ENCODE data around the gene CACNG4.

GRCh38 chr17:67072885-67073284 lies 108.4 kb downstream of the CACNG4 start:
- TF ChIP-seq CTCF (conservative IDR thresholded peaks at IDR 0.05; ENCODE audit: low read depth, low read length): no peak
- no peak for TF ChIP-seq POLR2A (IDR thresholded peaks at IDR 0.05; ENCODE audit: low read depth, low read length)
- no peak for TF ChIP-seq RCOR1 (IDR thresholded peaks at IDR 0.05; ENCODE audit: insufficient replicate concordance, low read length)
- TF ChIP-seq CEBPB (IDR thresholded peaks at IDR 0.05; ENCODE audit: low read depth, low read length): no peak
- no peak for TF ChIP-seq MXI1 (IDR thresholded peaks at IDR 0.05; ENCODE audit: borderline replicate concordance, low read depth, low read length)
- TF ChIP-seq BHLHE40 (IDR thresholded peaks at IDR 0.05; ENCODE audit: low read depth, low read length): no peak
- TF ChIP-seq NFE2L2 (IDR thresholded peaks at IDR 0.05; ENCODE audit: low read depth, low read length): no peak
- TF ChIP-seq MAFK (IDR thresholded peaks at IDR 0.05; ENCODE audit: low read depth, low read length): no peak
- no peak for TF ChIP-seq RFX5 (IDR thresholded peaks at IDR 0.05; ENCODE audit: low read depth, low read length)
- no peak for TF ChIP-seq USF2 (IDR thresholded peaks at IDR 0.05; ENCODE audit: low read depth, low read length)
- no peak for TF ChIP-seq SMC3 (IDR thresholded peaks at IDR 0.05; ENCODE audit: low read depth, low read length)
- TF ChIP-seq MAZ (IDR thresholded peaks at IDR 0.05; ENCODE audit: borderline replicate concordance, low read depth, low read length): no peak
- no peak for TF ChIP-seq RAD21 (IDR thresholded peaks at IDR 0.05; ENCODE audit: low read length)
- TF ChIP-seq ELK1 (IDR thresholded peaks at IDR 0.05; ENCODE audit: borderline replicate concordance, low read depth, low read length): no peak

All from IMR-90 (cell line).